ENCODE data around the gene PKN2.

The PKN2 gene

GRCh38 chr1:88883156-88883555, 199.1 kb downstream of the PKN2 start:
- DNase-seq (ENCODE audit: low read depth), result no peak
